H9 (cell line): ENCODE results near the gene OGFOD3. TPM values are rescaled to one million over a fixed set of nuclear protein-coding genes. Genes with fewer than 3 reads are reported as not detected.

ENCODE experiments used
- DNase-seq: peaks from one replicate; pipeline ENCODE4 v3.0.0-alpha.2; 2017
- H2AFZ ChIP-seq: one replicate; pipeline ENCODE4 v1.6.1; 2013; ENCODE audit warnings: mild to moderate bottlenecking, low read length, control low read depth, moderate library complexity
- H2AK5ac ChIP-seq: 2 replicates; pipeline ENCODE4 v1.6.1; 2013; ENCODE audit warnings: low read length, control low read depth, mixed read lengths; ENCODE audit not compliant: insufficient read length
- H2BK120ac ChIP-seq: one replicate; pipeline ENCODE4 v1.6.1; 2013; ENCODE audit warnings: low read depth, mild to moderate bottlenecking, low read length, control low read depth, inconsistent platforms; ENCODE audit not compliant: poor library complexity, severe bottlenecking
- H2BK12ac ChIP-seq: 2 replicates; pipeline ENCODE4 v1.6.1; 2013; ENCODE audit warnings: low read length, control low read depth, mixed read lengths, low read depth; ENCODE audit not compliant: insufficient read length
- H2BK15ac ChIP-seq: 2 replicates; pipeline ENCODE4 v1.6.1; 2013; ENCODE audit warnings: low read depth, low read length, control low read depth
- H2BK20ac ChIP-seq: one replicate; pipeline ENCODE4 v1.6.1; 2013; ENCODE audit warnings: low read depth, mild to moderate bottlenecking, low read length, control low read depth, inconsistent platforms; ENCODE audit not compliant: poor library complexity, severe bottlenecking
- H2BK5ac ChIP-seq: 2 replicates; pipeline ENCODE4 v1.6.1; 2013; ENCODE audit warnings: low read length, control low read depth, mixed read lengths; ENCODE audit not compliant: insufficient read length
- H3K14ac ChIP-seq: 2 replicates; pipeline ENCODE4 v1.6.1; 2013; ENCODE audit warnings: low read length, control low read depth; ENCODE audit not compliant: insufficient read depth
- H3K18ac ChIP-seq: 2 replicates; pipeline ENCODE4 v1.6.1; 2013; ENCODE audit warnings: low read depth, mild to moderate bottlenecking, mixed read lengths, low read length, control low read depth; ENCODE audit not compliant: insufficient read length
- H3K23ac ChIP-seq: 2 replicates; pipeline ENCODE4 v1.6.1; 2013; ENCODE audit warnings: low read length, control low read depth, mixed read lengths, low read depth; ENCODE audit not compliant: insufficient read length
- H3K23me2 ChIP-seq: 2 replicates; pipeline ENCODE4 v1.6.1; 2013; ENCODE audit warnings: low read depth, mild to moderate bottlenecking, mixed read lengths, low read length, control low read depth; ENCODE audit not compliant: insufficient read length, poor library complexity, severe bottlenecking
- H3K27ac ChIP-seq: 2 replicates; pipeline ENCODE4 v1.5.1; 2013; ENCODE audit warnings: low read length, control low read depth, mixed read lengths, low read depth; ENCODE audit not compliant: insufficient read length
- H3K27me3 ChIP-seq: 2 replicates; pipeline ENCODE4 v1.6.1; 2013; ENCODE audit warnings: low read length, control low read depth, inconsistent platforms; ENCODE audit not compliant: insufficient read depth
- H3K4ac ChIP-seq: 2 replicates; pipeline ENCODE4 v1.6.1; 2013; ENCODE audit warnings: low read depth, mild to moderate bottlenecking, control low read depth, inconsistent platforms, low read length, moderate library complexity
- H3K4me1 ChIP-seq: 2 replicates; pipeline ENCODE4 v1.6.1; 2013; ENCODE audit warnings: low read length, control low read depth, inconsistent platforms; ENCODE audit not compliant: insufficient read depth
- H3K4me2 ChIP-seq: 2 replicates; pipeline ENCODE4 v1.6.1; 2013; ENCODE audit warnings: low read length, control low read depth, mixed read lengths; ENCODE audit not compliant: insufficient read length, insufficient read depth
- H3K56ac ChIP-seq: 2 replicates; pipeline ENCODE4 v1.6.1; 2013; ENCODE audit warnings: low read depth, mild to moderate bottlenecking, mixed read lengths, low read length, control low read depth; ENCODE audit not compliant: insufficient read length
- H3K79me1 ChIP-seq: 2 replicates; pipeline ENCODE4 v1.6.1; 2013; ENCODE audit warnings: low read depth, mild to moderate bottlenecking, moderate library complexity, low read length, control low read depth, inconsistent platforms; ENCODE audit not compliant: insufficient read depth, poor library complexity, severe bottlenecking
- H3K79me2 ChIP-seq: 2 replicates; pipeline ENCODE4 v1.6.1; 2013; ENCODE audit warnings: low read length, control low read depth, inconsistent platforms; ENCODE audit not compliant: insufficient read depth
- H3K9ac ChIP-seq: 2 replicates; pipeline ENCODE4 v1.6.1; 2013; ENCODE audit warnings: low read length, control low read depth, mixed read lengths; ENCODE audit not compliant: insufficient read length; ENCODE audit errors: extremely low read depth
- H3K9me3 ChIP-seq: one replicate; pipeline ENCODE4 v1.6.1; 2013; ENCODE audit warnings: low read depth, low read length, inconsistent platforms; ENCODE audit not compliant: control insufficient read depth
- H3T11ph ChIP-seq: one replicate; pipeline ENCODE4 v1.6.1; 2013; ENCODE audit warnings: mild to moderate bottlenecking, low read length, control low read depth, inconsistent platforms
- H4K20me1 ChIP-seq: one replicate; pipeline ENCODE4 v1.6.1; 2013; ENCODE audit not compliant: control insufficient read depth, insufficient read length, insufficient read depth
- H4K5ac ChIP-seq: 2 replicates; pipeline ENCODE4 v1.6.1; 2013; ENCODE audit warnings: low read depth, mild to moderate bottlenecking, mixed read lengths, low read length, control low read depth; ENCODE audit not compliant: insufficient read length
- H4K8ac ChIP-seq: replicated peaks from 2 replicates; pipeline ENCODE4 v1.6.1; 2013; ENCODE audit warnings: low read length, control low read depth, mixed read lengths, low read depth; ENCODE audit not compliant: insufficient read length
- H4K91ac ChIP-seq: 2 replicates; pipeline ENCODE4 v1.6.1; 2013; ENCODE audit warnings: low read depth, mild to moderate bottlenecking, moderate library complexity, mixed read lengths, low read length, control low read depth; ENCODE audit not compliant: insufficient read length
- H3K27ac Mint-ChIP-seq, 3 experiments: 2 replicates in 2 of 3; 3 replicates in 1 of 3; pipeline ENCODE4 v1.8.0; 2020 to 2021; ENCODE audit warnings: mixed read lengths in 3 of 3, mild to moderate bottlenecking in 1 of 3, moderate library complexity in 1 of 3
- H3K27me3 Mint-ChIP-seq: 2 replicates; pipeline ENCODE4 v1.8.0; 2021; ENCODE audit warnings: low read depth, mild to moderate bottlenecking, moderate library complexity, mixed read lengths
- H3K36me3 Mint-ChIP-seq, 3 experiments: 2 replicates in 2 of 3; 3 replicates in 1 of 3; pipeline ENCODE4 v1.8.0; 2020 to 2021; ENCODE audit warnings: low read depth in 3 of 3, mixed read lengths in 3 of 3; ENCODE audit not compliant: insufficient read depth in 1 of 3
- H3K4me1 Mint-ChIP-seq, 2 experiments: 2 replicates each; pipeline ENCODE4 v1.8.0; 2020; ENCODE audit warnings: mixed read lengths in 2 of 2
- H3K4me3 Mint-ChIP-seq, 2 experiments: 2 replicates in 1 of 2; 3 replicates in 1 of 2; pipeline ENCODE4 v1.8.0; 2020 to 2021; ENCODE audit warnings: mild to moderate bottlenecking in 2 of 2, mixed read lengths in 2 of 2, moderate library complexity in 1 of 2
- H3K9me3 Mint-ChIP-seq, 2 experiments: 2 replicates in 1 of 2; 3 replicates in 1 of 2; pipeline ENCODE4 v1.8.0; 2020; ENCODE audit warnings: mild to moderate bottlenecking in 2 of 2, mixed read lengths in 2 of 2, moderate library complexity in 1 of 2
- CTCF ChIP-seq: fragments of 200-600 bp; sonication (generic); conservative IDR thresholded peaks from 3 replicates; pipeline ENCODE4 v1.8.0; 2021; ENCODE audit warnings: antibody characterized with exemption, mild to moderate bottlenecking
- WGBS: extraction: QIAGEN DNeasy Blood & Tissue Kit; methylation state at CpG from one replicate; pipeline ENCODE4 v1.1.7; 2013; ENCODE audit warnings: missing lambda C conversion rate, low lambda C conversion rate, mixed read lengths; ENCODE audit not compliant: insufficient read length; ENCODE audit errors: extremely low coverage; 5-methylcytosine and 5-hydroxymethylcytosine counted together
- total RNA-seq: library from RNA; stranded (reverse); gene quantifications from 2 replicates; pipeline ENCODE4 v1.2.1, GENCODE V29; 2021

Gene OGFOD3
- total RNA-seq, 1 experiment from 2014 or later: 27.8 TPM

GRCh38 chr17:82414548-82415281 lies 3.7 kb downstream of the OGFOD3 start:
- no peak overlapping the region for H3K4ac ChIP-seq
- H3K23ac ChIP-seq: no peak overlapping the region
- H3K4me3 Mint-ChIP-seq: peak overlapping the region in 1 of 2 experiments; percentile 27; a peak in 1 of 5 replicates
- no peak overlapping the region for H3K27ac ChIP-seq
- H2AK5ac ChIP-seq: no peak overlapping the region
- no peak overlapping the region for H4K91ac ChIP-seq
- no peak overlapping the region for H2BK15ac ChIP-seq
- H3K14ac ChIP-seq: no peak overlapping the region
- no peak overlapping the region for H3K18ac ChIP-seq
- H3K9me3 Mint-ChIP-seq: no peaks in the 10 kb centered on the region
- peaks cover 14 to 23% of the 10 kb centered on the region in 2 experiments for H3K4me1 Mint-ChIP-seq
- H3K56ac ChIP-seq: no peak overlapping the region
- peaks cover 3% of the 10 kb centered on the region for H3K27me3 Mint-ChIP-seq
- no CpG with 5 or more reads among the region's 38 CpGs for WGBS
- no peaks in the 10 kb centered on the region for H3K9me3 ChIP-seq
- H3K23me2 ChIP-seq: peaks cover 3% of the 10 kb centered on the region
- no peak overlapping the region for H3T11ph ChIP-seq
- H2BK20ac ChIP-seq: no peak overlapping the region
- H3K27me3 ChIP-seq: no peaks in the 10 kb centered on the region
- peak; percentile 95 for DNase-seq
- H2BK12ac ChIP-seq: no peak overlapping the region
- peaks cover 3 to 9% (median 5%) of the 10 kb centered on the region in 3 experiments; a peak in 6 of 7 replicates for H3K36me3 Mint-ChIP-seq
- no peak overlapping the region for H2BK5ac ChIP-seq
- H3K27ac Mint-ChIP-seq: no peak overlapping the region
- H3K79me2 ChIP-seq: no peaks in the 10 kb centered on the region
- no peaks in the 10 kb centered on the region for H3K79me1 ChIP-seq
- H4K20me1 ChIP-seq: no peaks in the 10 kb centered on the region
- peak; percentile 87 for TF ChIP-seq CTCF
- H4K8ac ChIP-seq: no peak overlapping the region
- H4K5ac ChIP-seq: no peak overlapping the region
- no peaks in the 10 kb centered on the region for H3K4me1 ChIP-seq
- no peak overlapping the region for H3K9ac ChIP-seq
- H2BK120ac ChIP-seq: no peak overlapping the region
- no peak overlapping the region for H3K4me2 ChIP-seq
- no peak overlapping the region for H2AFZ ChIP-seq
